Type B pancreatic cell (in vitro differentiated cells): ENCODE data around the gene CD4. TPM values are rescaled to one million over a fixed set of nuclear protein-coding genes. Genes with fewer than 3 reads are reported as not detected.

Experiments used
- DNase-seq: peaks from one replicate; pipeline ENCODE4 v3.0.0; 2021; ENCODE audit warnings: mixed read lengths; ENCODE audit not compliant: unreplicated experiment; ENCODE audit errors: extremely low spot score
- H3K27ac Mint-ChIP-seq: 2 replicates; pipeline ENCODE4 v1.8.0; 2021; ENCODE audit warnings: mild to moderate bottlenecking, mixed read lengths
- H3K27me3 Mint-ChIP-seq: 2 replicates; pipeline ENCODE4 v1.8.0; 2021; ENCODE audit warnings: mixed read lengths
- H3K36me3 Mint-ChIP-seq: 2 replicates; pipeline ENCODE4 v1.8.0; 2021; ENCODE audit warnings: mixed read lengths
- H3K4me1 Mint-ChIP-seq: one replicate; pipeline ENCODE4 v1.8.0; 2021; ENCODE audit warnings: mixed read lengths; ENCODE audit not compliant: unreplicated experiment
- H3K4me3 Mint-ChIP-seq: 2 replicates; pipeline ENCODE4 v1.8.0; 2021; ENCODE audit warnings: mild to moderate bottlenecking, mixed read lengths
- H3K9me3 Mint-ChIP-seq: 2 replicates; pipeline ENCODE4 v1.8.0; 2021; ENCODE audit warnings: mixed read lengths
- total RNA-seq: library from RNA; stranded (reverse); gene quantifications from 2 replicates; pipeline ENCODE4 v1.2.1, GENCODE V29; 2021; ENCODE audit warnings: low replicate concordance
- TF ChIP-seq, protein P1 (sequence below): fragments of 200-600 bp; sonication (generic); conservative IDR thresholded peaks from 2 replicates; pipeline ENCODE4 v1.5.0; 2021; ENCODE audit warnings: antibody characterized with exemption, mild to moderate bottlenecking

Gene CD4
- total RNA-seq, 1 donor from 2014 or later = 0.65 TPM

DNA sequence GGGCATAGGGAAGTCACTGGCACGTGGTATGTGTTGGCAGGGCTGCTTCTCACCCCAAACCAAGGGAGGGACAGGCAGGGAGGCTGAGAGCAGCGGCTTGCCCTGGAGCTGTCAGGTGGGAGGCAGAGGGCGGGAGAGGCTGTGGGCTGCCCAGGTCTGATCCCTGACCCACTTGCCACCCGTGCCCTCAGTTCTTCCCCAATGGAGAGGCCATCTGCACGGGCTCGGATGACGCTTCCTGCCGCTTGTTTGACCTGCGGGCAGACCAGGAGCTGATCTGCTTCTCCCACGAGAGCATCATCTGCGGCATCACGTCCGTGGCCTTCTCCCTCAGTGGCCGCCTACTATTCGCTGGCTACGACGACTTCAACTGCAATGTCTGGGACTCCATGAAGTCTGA lies 56.1 kb downstream of the CD4 start:
- Mint-ChIP-seq H3K4me1 (no peaks in the 10 kb centered on the region), H3K27me3 (no peaks in the 10 kb centered on the region), H3K36me3 (peaks cover 28% of the 10 kb centered on the region), H3K4me3 (no peak overlapping the region), H3K27ac (no peak overlapping the region), H3K9me3 (no peaks in the 10 kb centered on the region)
- no peak for DNase-seq
- TF ChIP-seq, protein P1, sequence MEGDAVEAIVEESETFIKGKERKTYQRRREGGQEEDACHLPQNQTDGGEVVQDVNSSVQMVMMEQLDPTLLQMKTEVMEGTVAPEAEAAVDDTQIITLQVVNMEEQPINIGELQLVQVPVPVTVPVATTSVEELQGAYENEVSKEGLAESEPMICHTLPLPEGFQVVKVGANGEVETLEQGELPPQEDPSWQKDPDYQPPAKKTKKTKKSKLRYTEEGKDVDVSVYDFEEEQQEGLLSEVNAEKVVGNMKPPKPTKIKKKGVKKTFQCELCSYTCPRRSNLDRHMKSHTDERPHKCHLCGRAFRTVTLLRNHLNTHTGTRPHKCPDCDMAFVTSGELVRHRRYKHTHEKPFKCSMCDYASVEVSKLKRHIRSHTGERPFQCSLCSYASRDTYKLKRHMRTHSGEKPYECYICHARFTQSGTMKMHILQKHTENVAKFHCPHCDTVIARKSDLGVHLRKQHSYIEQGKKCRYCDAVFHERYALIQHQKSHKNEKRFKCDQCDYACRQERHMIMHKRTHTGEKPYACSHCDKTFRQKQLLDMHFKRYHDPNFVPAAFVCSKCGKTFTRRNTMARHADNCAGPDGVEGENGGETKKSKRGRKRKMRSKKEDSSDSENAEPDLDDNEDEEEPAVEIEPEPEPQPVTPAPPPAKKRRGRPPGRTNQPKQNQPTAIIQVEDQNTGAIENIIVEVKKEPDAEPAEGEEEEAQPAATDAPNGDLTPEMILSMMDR = no peak

DNA sequence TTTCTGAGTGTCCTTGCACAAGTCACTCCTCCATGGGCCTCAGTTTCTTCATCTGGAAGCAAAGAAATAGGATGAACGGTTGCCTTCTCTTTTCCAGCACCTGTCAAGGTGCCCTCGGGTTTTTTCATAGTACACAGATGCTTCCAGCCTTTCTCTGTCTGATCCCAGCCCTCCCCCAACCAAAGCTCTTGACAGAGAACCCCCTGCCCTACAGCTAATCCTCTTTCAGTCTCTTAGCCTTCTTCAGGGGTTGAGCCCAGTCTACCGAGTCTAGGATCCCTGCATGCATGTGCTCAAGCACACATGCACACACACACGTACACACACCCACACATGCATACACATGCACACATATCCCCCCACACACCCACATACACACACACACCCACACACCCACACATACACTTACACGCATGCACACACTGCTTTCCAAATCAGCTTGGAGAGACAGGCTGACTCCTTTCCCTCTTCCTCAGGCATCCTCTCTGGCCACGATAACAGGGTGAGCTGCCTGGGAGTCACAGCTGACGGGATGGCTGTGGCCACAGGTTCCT lies 57.1 kb downstream of the CD4 start:
- no peak overlapping the region for H3K27ac Mint-ChIP-seq
- no peak for DNase-seq
- H3K36me3 Mint-ChIP-seq = peaks cover 32% of the 10 kb centered on the region
- H3K4me1 Mint-ChIP-seq = peaks cover 4% of the 10 kb centered on the region
- H3K27me3 Mint-ChIP-seq = peaks cover 2% of the 10 kb centered on the region
- no peak overlapping the region for H3K4me3 Mint-ChIP-seq
- H3K9me3 Mint-ChIP-seq = no peaks in the 10 kb centered on the region
- TF ChIP-seq, protein P1 = no peak

DNA sequence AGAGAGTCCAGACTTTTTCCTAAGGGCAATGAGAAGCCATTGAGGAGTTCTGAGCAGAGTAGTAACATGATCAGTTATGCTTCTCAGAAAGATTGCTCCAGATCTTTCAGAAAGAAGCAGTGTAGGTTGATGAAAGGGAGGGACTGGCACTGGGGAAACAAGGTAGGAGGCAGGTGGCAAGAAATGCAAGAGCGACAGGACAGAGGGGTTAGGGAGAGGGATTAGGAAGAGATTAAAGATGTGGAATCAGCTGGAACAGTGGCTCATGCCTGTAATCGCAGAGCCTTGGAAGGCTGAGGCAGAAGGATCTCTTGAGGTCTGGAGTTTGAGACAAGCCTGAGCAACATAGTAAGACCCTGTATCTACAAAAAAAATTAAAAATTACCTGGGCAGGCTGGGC lies 58.3 kb downstream of the CD4 start:
- Mint-ChIP-seq H3K27ac (no peak overlapping the region), H3K36me3 (peaks cover 28% of the 10 kb centered on the region), H3K27me3 (peaks cover 2% of the 10 kb centered on the region), H3K4me1 (peaks cover 4% of the 10 kb centered on the region), H3K4me3 (peak overlapping the region; percentile 8), H3K9me3 (no peaks in the 10 kb centered on the region)
- TF ChIP-seq, protein P1 = no peak
- DNase-seq = no peak

DNA sequence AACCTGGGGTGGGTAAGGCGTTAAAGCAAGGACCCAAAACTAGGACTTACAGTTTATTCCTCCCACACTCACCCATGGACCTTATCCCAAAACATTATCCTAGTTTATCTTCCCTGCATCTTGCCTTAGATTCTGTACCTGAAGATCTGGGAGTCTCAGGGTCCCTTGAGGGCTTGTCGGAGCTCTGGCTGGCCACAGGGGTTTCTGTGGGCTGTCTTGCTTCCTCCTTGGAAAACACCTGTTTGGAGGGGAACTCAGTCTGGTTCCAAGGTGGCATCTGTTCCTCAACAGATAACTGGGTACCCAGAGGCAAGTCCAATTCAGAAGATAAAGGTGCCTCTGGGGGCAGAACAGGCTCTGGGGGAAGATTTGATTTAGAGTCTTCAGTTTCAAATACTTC lies 60.1 kb downstream of the CD4 start:
- no peaks in the 10 kb centered on the region for H3K9me3 Mint-ChIP-seq
- H3K27me3 Mint-ChIP-seq = peaks cover 2% of the 10 kb centered on the region
- peaks cover 27% of the 10 kb centered on the region for H3K36me3 Mint-ChIP-seq
- TF ChIP-seq, protein P1 = no peak
- DNase-seq = no peak
- H3K4me3 Mint-ChIP-seq = peak overlapping the region; percentile 94
- H3K4me1 Mint-ChIP-seq = peaks cover 12% of the 10 kb centered on the region
- peak overlapping the region; percentile 22 for H3K27ac Mint-ChIP-seq

DNA sequence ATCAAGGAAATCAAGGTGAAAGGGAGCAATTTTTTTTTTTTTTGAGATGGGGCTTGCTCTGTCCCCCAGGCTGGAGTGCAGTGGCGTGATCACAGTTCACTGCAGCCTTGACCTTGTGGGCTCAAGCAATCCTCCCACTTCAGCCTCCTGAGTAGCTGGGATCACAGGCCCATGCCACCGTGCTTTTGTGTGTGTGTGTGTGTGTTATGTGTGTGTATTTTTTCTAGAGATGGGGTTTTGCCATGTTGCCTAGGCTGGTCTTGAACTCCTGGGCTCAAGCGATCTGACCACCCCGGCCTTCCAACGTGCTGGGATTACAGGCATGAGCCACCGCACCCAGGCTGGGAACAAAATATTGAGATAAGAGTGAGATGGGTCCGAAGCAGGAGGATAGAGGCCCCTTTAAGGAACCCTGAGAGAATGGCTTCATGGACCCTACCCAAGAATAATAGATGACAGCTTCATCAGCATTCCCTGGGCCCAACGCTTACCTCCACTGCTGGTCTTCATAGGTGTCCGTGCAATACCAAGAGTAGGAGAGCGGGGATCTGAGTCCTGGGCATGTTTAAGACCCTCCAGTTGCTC lies 60.7 kb downstream of the CD4 start:
- peaks cover 2% of the 10 kb centered on the region for H3K27me3 Mint-ChIP-seq
- no peak for DNase-seq
- peak overlapping the region; percentile 98 for H3K27ac Mint-ChIP-seq
- peaks cover 12% of the 10 kb centered on the region for H3K4me1 Mint-ChIP-seq
- H3K9me3 Mint-ChIP-seq = no peaks in the 10 kb centered on the region
- peak overlapping the region; percentile 94 for H3K4me3 Mint-ChIP-seq
- TF ChIP-seq, protein P1 = no peak
- peaks cover 21% of the 10 kb centered on the region for H3K36me3 Mint-ChIP-seq
